T-helper 9 cell (primary cell): Measurements from ENCODE around the gene TEDC1.
A peak's percentile ranks its signal among the peaks of the same experiment; 100 is the strongest.

Experiments
- DNase-seq: peaks from one replicate; pipeline ENCODE4 v3.0.0-alpha.2; 2020

TEDC1 gene

DNA sequence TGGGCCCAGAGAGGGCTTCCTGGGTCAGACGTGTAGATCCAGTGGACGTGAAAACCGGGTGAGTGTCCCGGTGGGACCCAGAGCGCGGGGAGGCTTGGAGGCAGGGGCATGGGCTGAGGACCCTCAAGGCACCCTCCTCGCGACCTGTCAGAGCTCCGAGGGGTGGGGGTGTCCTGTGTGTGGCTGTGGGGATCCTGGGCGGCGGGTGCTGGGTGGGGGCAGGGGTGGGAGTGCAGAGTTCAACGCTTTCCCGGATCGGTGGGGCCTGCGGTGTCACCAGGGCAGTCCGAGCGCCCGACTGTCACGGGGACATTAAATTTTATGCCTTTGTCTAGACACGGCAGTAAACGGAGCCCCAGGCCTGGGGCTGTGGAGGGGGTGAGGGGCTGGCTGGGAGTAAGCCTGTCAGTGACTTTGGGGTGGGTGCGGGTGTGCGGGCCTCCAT is 36.4 kb downstream of the TEDC1 start:
- no peak for DNase-seq

DNA sequence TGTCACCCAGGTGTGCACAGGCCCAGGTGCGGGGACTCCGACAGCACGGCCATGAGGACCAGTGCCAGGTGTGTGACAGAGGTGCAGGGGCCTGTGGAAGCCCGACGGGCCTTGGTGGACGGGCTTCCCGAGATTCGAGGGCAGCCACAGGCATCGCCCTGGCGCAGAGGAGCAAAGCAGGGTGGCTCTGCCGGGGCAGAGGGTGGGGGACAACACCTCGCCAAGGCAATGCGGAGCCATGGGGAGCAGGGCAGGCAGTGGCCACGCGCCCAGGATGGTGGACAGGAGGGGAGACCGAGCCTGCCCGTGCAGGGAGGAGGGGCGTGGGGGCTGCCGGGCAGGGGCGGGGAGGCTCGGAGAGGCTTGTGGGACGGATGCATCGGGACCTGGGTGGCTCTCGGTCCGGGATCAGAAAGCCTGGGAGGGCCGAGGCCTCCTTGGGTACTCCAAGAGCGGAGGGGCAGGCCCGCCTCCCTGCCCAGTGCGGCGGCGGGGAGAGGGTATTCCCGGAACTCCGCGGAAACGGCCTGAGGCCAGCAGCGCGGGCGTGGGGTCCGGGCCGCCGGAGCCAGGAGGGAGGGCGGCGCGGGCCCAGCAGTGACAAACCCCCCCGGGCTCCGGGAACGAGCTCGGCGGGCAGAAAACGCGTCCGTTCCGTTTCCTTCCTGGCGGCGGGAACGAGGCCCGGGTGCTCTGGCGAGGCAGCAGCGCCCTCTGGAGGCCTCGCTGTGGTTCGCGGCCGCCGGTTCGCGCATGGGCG is 37.0 kb downstream of the TEDC1 start:
- peak; percentile 78 for DNase-seq

DNA sequence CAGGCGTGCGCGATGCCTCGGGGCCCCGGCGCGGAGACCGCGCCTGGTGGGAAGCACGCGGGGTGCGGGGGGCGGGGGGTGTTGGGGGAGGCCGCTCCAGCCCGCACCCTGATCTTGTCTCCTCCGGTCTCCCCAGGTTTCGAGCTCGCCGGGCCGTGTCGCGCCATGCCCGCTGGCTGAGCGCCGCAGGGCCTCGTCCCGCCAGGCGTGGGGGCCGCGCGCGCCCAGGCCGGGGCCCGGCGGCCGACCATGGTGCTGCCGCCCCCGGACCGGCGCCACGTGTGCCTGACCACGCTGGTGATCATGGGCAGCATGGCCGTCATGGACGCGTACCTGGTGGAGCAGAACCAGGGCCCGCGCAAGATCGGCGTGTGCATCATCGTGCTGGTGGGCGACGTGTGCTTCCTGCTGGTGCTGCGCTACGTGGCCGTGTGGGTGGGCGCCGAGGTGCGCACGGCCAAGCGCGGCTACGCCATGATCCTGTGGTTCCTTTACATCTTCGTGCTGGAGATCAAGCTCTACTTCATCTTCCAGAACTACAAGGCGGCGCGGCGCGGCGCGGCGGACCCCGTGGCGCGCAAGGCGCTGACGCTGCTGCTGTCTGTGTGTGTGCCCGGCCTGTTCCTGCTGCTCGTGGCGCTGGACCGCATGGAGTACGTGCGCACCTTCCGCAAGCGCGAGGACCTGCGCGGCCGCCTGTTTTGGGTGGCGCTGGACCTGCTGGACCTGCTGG is 37.7 kb downstream of the TEDC1 start:
- DNase-seq = no peak

DNA sequence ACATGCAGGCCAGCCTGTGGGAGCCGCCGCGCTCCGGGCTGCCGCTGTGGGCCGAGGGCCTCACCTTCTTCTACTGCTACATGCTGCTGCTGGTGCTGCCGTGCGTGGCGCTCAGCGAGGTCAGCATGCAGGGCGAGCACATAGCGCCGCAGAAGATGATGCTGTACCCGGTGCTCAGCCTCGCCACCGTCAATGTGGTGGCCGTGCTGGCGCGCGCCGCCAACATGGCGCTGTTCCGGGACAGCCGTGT is 38.2 kb downstream of the TEDC1 start:
- DNase-seq = no peak

- DNase-seq = peak; percentile 26
Observed at GRCh38 chr14:105529569-105530284, 38.7 kb downstream of the TEDC1 start.

- no peak for DNase-seq
Observed at GRCh38 chr14:105530285-105531087, 39.4 kb downstream of the TEDC1 start.

DNA sequence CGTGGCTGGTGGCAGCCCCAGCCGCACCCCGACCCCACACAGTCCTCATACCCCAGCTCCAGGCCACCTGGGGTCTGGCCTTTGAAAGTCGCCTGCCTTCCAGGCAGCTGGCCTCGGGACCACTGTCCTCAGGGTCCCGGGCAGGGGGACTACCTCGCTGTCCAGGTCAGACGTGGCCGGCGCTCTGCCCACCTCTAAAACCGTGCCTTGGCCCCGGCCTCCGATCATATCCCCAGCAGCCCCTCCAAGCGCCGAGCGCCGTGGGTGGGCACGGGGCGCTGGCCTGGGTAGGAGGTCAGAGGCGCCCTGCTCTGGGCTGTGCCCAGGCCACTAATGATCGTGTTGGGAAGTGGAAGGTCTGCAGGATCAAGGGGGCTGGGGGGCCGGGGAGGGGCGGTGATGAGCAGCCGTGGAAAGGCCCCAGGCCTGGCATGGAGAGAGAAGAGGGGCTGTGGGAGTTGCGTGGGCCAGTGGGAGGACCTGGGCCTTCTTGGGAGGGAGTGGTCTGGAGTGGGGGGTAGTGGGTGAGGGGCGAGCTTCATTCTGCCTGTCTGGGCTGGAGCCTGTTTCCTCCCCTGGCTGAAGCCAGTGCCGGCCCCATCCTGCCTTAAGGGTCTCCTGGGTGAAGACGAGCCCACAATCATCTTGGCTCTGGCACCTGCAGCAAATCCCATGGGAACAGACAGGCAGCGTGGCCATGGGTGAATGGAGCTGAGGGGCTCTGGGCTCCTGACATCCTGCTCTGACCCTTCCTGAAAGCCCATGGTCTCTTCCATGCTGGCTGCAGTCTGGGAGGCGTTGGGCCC is 40.2 kb downstream of the TEDC1 start:
- DNase-seq = no peak

- DNase-seq = no peak
Observed at GRCh38 chr14:105531894-105532623, 41.0 kb downstream of the TEDC1 start.

DNA sequence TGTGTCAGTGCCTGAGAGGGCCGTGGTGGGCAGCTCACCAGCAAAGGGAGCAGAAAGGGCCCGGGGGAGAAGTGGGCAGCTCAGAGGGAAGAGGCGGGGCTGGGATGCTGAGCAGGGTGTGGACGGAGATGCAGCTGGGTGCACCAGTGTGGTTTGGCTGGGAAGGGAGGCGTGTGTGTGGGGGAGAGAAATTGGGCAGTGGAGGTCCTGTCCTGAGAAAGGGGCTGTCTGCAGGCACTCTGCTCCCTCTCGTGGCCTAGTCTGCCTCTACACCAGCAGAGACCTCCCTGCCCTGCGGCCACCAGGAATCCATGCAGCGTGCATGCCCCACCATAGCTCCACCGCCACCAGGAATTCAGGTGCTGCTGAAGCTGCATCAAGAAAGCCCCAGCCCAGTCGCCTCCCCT is 41.7 kb downstream of the TEDC1 start:
- DNase-seq = no peak

DNA sequence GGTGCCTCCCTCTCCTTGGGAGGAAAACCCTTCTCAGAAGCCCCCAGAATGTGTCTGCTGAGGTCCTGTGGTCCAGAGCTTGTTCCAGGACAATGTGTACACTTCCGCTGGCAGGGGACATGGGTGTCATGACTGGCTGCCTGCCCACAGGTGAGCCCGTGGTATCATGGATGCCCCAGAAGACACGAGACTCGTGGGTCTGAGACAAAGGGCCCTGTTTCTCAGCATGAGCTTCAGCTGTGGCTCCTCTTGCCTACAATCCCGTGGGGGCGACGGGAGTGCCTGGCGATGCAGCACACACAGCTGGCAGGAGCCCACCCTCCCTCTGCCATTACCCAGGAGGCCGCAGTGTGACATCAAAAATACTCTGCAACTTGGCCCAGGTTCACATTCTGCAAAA is 42.3 kb downstream of the TEDC1 start:
- no peak for DNase-seq

GRCh38 chr14:105533811-105534498 is 42.9 kb downstream of the TEDC1 start:
- no peak for DNase-seq

DNA sequence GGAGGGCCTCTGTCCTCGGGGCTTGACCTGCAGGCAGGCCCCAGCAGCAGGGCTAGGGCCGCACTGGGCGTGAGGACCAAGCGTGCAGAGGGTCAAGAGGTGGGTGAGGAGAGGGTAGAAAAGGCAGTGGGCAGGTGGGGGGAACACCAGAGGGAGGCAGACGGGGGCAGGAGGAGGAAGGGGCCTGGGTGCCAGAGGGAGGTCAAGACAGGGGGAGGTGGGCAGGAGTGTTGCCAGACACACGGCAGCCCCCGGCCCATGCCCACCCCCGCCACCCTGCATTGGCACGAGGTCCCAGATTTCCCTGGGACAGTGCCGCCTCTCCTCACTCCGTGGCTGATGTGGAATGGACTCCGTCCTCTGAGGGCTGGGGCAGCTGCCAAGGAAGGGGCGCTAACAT is 43.5 kb downstream of the TEDC1 start:
- no peak for DNase-seq

- no peak for DNase-seq
Observed at GRCh38 chr14:105536051-105536450, 45.0 kb downstream of the TEDC1 start.

GRCh38 chr14:105536691-105537579 is 45.9 kb downstream of the TEDC1 start:
- no peak for DNase-seq

GRCh38 chr14:105537580-105538474 is 46.8 kb downstream of the TEDC1 start:
- DNase-seq = peak; percentile 72

- DNase-seq = no peak
Observed at GRCh38 chr14:105538481-105539049, 47.5 kb downstream of the TEDC1 start.

DNA sequence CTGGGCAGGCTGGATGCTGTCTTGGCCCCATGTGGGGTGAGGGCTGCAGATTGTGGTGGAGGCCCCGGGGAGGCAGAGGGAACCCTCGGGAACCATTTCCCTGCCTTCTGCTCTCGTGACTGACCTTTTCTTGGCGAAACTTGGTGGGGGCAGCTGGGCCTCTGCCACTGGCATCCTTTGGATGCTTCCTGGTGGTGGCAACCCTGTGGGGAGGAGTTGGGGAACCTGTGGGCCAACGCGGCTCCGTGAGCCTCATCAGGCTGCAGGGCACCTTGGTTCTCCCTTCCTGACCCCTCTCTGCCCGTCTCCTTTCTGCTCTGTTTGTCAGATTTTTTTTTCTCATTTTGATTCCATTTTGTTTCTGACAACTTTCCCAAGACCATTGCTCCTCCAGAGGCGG is 49.8 kb downstream of the TEDC1 start:
- DNase-seq = no peak

GRCh38 chr14:105541218-105541875 is 50.3 kb downstream of the TEDC1 start:
- DNase-seq = no peak
